NCI-H2081 treated with DMSO at 0.1 percent for 48 hours (cell line): ENCODE data around the gene SSC5D.
"Not testable (repeated sequence)": the region's sequence is repeated elsewhere in the genome, so short reads cannot be mapped to it uniquely, and the experiment has no call there.

Source experiments
- DNase-seq: peaks from one replicate; lab custom pipeline; 2025; lab: John Stamatoyannopoulos, UW

Gene SSC5D

DNA sequence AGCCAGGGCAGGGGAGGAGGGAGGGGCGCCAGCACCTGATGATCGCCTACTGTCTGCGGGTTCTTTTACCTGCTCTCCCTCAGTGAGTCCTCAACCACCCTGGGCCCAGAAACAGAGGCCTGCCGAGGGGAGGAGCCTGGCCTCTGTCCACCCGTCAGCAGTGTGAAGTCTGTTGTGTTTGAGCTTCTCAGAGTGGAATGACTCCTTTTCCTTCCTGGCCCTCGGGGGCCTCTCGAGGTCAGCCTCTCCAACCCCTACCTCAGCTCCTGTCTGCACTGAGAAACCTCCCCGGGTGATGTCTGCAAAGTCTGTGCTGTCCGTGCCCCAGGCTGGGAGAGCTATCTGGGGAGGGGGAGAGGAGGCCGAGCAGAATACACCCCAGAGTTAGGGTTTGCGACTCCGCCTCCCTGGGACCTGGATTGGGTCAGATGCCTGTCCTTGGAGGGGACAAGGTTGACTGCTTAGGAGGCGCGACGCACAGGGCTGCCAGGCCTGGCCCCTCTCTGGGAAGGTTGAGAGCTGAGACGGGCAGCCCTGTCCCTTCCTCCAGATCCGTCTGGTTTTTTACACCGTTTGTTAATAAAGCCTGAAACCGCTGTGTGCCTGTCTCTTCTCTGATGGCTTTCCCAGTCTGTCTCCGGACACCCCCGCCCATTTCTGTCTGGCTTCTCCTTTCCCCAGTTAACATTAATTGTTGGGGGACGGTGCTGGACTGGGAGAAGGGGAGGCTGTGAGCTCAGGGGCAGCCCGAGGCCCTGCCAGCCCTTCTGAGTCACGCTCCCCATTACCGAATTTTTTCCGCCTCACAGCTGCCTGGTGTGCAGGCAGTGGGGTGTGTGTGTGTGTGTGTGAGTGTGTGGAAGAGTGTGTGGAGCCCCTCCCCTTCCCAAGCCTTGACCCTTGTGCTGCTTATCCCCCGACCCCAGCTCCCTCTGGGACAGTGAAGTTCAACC, 989 bp upstream of the SSC5D start:
- DNase-seq: no peak

GRCh38 chr19:55488986-55489710, 912 bp downstream of the SSC5D start:
- no peak for DNase-seq

- DNase-seq: no peak
Measured at GRCh38 chr19:55489711-55490477, 1.7 kb downstream of the SSC5D start.

- DNase-seq: no peak
Measured at GRCh38 chr19:55490478-55491432, 2.5 kb downstream of the SSC5D start.

DNA sequence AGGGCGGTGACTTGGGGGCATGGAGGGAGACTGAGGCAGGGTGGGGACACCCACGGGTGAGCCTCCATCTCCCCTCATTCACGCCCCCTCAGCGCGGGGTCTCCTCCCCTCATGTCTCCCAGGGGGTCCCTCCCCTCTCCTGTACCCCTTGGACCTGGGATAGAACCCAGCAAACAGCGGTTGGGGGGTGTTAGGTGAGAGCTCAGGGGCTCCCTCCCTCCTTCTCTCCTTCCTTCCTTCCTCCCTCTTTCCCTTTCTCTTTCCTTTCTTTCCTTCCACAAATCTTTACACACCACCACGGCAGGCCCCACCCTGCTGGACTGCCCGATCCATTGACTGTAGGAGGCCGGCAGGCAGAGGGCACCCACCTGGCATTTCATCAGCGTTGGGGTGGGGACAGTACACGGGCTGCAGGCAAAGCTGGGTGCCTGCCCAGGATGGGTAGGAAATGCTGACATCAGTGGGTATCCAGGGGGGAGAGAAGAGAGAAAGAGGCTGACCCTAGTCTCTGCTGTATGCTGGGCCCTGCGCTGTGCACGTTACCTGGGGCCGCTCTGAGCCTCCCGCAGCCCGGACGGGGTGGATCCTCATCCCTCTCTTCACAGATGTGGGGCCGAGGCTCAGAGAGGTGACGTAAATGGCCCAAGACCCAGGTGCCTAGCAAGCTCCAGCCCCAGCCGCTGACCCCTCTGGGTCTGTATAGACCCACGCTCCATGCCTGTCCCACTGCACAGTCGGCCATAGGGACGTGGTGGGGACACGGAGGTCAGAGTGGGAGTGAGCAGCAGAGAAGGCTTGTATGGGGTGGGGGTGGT, 3.5 kb downstream of the SSC5D start:
- no peak for DNase-seq

DNA sequence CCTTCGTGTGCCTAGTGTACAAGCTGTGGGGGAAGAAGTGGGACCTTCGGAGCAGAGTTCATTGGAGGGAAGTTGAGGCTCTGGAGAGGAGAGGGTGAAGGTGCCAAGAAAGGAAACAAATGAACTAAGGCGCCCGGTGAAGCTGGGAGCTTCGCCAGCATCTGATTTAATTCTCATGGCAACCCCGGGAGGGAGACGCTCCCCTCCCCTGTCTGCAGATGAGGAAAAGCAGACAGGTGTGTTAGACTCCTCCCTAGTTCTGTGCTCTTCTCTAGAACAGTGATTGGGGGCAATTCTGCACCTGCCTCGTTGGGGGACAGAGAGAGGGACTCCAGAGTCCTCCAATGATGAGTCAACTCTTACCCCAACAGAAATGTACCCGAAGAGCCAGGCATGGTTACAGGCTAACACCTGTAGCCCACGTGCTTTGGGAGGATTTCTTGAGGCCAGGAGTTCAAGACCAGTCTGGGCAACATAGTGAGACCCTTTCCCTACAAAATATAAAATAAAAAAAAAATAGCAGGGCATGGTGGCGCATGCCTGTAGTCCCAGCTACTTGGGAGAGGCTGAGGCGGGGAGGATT, 4.2 kb downstream of the SSC5D start:
- DNase-seq: no peak

DNA sequence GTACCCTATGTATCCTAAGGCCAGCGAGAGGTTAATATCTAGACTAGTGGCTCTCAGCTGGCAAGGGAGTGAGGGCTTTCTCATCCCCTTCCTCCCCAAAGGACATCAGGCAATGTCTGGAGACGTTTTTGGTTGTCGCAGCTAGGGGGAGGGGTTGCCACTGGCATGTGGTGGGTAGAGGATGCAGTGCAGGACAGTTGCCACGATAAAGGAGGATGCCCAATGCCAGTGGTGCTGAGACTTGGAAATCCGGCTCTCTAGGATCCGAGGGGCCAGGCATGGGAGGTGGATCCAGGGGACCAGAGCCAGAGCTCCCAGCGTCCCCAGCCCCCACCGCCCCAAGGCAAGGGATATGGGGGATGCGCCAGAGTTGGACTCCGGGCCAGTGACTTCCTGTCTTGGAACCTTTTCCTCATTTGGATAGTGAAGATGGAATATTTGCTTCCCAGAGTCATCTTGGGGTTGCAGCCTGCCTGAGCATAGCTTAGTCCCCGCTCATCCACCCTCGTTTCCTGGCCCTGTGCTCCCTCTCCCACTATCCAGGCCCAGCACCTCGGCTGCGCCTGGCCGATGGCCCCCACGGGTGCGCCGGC, 4.9 kb downstream of the SSC5D start:
- no peak for DNase-seq

GRCh38 chr19:55493645-55494171, 5.5 kb downstream of the SSC5D start:
- no peak for DNase-seq

DNA sequence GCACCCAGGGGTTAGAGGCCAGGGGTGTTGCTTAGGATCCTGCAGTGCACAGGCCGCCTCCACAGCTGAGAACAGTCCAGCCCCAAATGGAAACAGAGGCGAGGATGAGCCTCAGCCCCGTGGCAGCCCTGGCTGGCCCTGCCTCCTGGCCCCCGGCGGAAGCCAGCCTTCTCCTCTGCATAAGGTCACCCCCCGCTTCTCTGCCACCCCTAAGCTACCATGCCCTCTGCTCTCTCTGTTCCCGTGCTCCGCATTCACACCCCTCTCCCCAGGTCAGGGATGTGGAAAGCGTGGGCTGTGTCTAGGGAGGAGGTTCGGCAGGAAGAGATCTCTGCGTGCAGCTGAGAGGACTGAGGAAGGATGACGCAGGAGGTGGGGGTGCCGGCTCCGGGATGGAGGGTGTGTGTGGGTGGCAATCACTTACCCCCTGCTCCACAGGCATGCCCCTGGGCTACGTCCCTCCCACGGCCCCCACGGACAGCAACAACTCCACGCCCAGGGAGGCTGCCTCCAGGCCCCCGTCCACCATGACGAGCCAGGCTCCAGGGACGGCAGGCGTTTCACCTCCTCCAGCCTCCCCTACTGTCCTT, 6.0 kb downstream of the SSC5D start:
- no peak for DNase-seq

DNA sequence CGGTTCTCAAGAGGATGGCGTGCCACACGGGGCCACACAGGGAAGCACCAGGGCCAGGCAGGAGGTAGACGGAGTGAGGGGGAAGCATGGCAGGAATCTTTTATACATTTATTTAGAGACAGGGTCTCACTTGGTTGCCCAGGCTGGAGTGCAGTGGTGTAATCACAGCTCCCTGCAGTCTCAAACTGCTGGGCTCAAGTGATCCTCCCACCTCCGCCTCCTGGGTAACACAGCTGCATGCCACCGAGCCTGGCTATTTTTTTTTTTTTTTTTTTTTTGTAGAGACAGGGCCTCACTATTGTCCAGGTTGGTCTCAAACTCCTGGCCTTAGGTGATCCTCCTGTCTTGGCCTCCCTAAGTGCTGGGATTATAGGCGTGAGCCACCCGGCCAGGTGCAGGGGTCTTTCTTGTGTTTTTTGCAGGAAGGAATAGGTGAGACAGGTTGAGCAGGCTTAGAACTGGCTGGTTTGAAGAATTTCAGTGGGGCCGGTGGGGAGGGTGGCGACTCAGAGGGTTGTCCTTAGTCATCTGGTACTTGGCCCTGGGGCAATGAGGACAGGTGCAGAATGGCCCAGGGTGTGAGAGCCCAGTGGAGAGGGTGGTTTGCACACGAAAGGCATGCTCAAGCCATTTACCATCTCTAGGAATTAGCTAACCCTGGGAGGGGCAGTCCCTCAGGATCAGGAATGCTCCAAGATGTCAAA, 7.6 kb downstream of the SSC5D start:
- DNase-seq: no peak

DNA sequence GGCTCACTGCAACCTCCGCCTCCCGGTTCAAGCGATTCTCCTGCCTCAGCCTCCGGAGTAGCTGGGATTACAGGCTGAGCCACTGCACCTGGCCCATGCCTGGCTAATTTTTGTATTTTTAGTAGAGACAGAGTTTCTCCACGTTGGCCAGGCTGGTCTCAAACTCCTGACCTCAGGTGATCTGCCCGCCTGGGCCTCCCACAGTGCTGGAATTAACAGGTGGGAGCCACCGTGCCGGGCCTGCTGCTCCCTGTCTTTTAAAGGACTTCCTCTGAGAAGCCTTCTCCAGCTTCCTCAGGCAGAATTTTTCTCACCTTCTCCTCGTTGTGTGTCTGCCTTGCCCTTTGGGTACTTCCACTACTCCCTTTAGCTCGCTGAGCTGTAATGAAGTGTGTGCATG, 8.6 kb downstream of the SSC5D start:
- not testable (repeated sequence) for DNase-seq

DNA sequence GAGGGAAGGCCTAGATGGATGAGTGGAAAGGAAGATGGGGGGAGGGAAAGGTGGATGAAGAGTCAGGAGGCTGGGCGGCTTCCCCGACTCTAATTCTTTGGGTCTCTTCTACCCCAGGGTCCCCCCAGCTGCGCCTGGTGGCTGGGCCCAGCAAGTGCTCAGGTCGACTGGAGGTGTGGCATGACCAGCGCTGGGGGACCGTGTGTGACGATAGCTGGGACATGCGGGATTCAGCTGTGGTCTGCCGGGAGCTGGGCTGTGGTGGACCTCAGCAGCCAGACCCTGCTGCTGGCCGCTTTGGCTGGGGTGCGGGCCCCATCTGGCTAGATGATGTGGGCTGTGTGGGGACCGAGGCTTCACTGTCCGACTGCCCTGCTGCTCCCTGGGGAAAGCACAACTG, 9.5 kb downstream of the SSC5D start:
- DNase-seq: no peak

- DNase-seq: peak; percentile 74
Measured at GRCh38 chr19:55498246-55498840, 10.1 kb downstream of the SSC5D start.

GRCh38 chr19:55500368-55500952, 12.2 kb downstream of the SSC5D start:
- DNase-seq: no peak

- no peak for DNase-seq
Measured at GRCh38 chr19:55502197-55502952, 14.1 kb downstream of the SSC5D start.

DNA sequence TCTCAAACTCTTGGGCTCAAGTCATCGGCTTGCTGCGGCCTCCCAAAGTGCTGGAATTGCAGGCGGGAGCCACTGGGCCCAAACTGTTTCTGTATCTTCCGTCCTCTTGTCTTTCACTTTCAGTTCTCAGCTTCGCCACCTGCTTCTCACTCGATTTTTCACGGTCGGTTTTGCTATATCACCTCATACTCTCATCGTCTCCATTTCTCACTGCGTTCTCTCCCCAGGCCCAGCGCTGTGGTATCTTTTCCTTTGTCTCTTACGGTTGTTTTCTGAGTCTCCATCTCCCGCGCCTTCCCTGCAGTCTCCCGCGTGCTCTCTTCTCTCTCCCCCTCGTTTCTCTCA, 14.9 kb downstream of the SSC5D start:
- no peak for DNase-seq
